K562 (cell line): ENCODE data around the gene PCK1.

Source experiments
- DEAF1 ChIP-seq: fragments of 450-650 bp; formaldehyde crosslinking; IDR thresholded peaks from 2 replicates; pipeline ENCODE4 v1.4.0; 2020; ENCODE audit warnings: mild to moderate bottlenecking, moderate library complexity
- NCOA4 ChIP-seq: fragments of 450-650 bp; IDR thresholded peaks from 2 replicates; pipeline ENCODE4 v1.6.1; 2018; ENCODE audit warnings: mild to moderate bottlenecking; ENCODE audit not compliant: partially characterized antibody
- NELFE ChIP-seq: IDR thresholded peaks from 2 replicates; pipeline ENCODE4 v1.6.1; 2011; ENCODE audit warnings: mild to moderate bottlenecking; ENCODE audit not compliant: insufficient read depth, insufficient read length
- PHB2 ChIP-seq: fragments of 450-650 bp; IDR thresholded peaks from 2 replicates; pipeline ENCODE4 v1.6.1; 2017; ENCODE audit warnings: low read depth
- POLR3A ChIP-seq: IDR thresholded peaks from 2 replicates; pipeline ENCODE4 v1.6.1; 2011; ENCODE audit warnings: borderline replicate concordance, mild to moderate bottlenecking, moderate library complexity; ENCODE audit not compliant: insufficient read length, insufficient read depth; ENCODE audit errors: extremely low read depth
- PURB ChIP-seq: sonication (generic); formaldehyde crosslinking; IDR thresholded peaks from 2 replicates; pipeline ENCODE4 v1.9.0; 2021; ENCODE audit warnings: low read depth, mild to moderate bottlenecking, missing genetic modification reagents
- SMARCA5 ChIP-seq: fragments of 450-650 bp; IDR thresholded peaks from 2 replicates; pipeline ENCODE4 v1.6.1; 2016
- TAF7 ChIP-seq: fragments of 450-650 bp; IDR thresholded peaks from 2 replicates; pipeline ENCODE4 v1.6.1; 2016; ENCODE audit warnings: missing genetic modification characterization, missing compliant biosample characterization
- ZNF274 ChIP-seq: IDR thresholded peaks from 2 replicates; pipeline ENCODE4 v1.6.1; 2011; ENCODE audit warnings: low read depth, mild to moderate bottlenecking, low read length, moderate library complexity, borderline replicate concordance
- TF ChIP-seq, protein P1 (sequence below), 3 experiments: IDR thresholded peaks in 2 of 3; conservative IDR thresholded peaks in 1 of 3; 2 replicates each; pipeline ENCODE4 v1.5.1; 2011 to 2012; ENCODE audit warnings: low read length in 3 of 3, mild to moderate bottlenecking in 3 of 3, control low read depth in 2 of 3, improper control_type of control experiment in 1 of 3, inconsistent platforms in 1 of 3, low read depth in 1 of 3, mixed read lengths in 1 of 3, moderate library complexity in 1 of 3; ENCODE audit not compliant: insufficient read depth in 2 of 3

DNA sequence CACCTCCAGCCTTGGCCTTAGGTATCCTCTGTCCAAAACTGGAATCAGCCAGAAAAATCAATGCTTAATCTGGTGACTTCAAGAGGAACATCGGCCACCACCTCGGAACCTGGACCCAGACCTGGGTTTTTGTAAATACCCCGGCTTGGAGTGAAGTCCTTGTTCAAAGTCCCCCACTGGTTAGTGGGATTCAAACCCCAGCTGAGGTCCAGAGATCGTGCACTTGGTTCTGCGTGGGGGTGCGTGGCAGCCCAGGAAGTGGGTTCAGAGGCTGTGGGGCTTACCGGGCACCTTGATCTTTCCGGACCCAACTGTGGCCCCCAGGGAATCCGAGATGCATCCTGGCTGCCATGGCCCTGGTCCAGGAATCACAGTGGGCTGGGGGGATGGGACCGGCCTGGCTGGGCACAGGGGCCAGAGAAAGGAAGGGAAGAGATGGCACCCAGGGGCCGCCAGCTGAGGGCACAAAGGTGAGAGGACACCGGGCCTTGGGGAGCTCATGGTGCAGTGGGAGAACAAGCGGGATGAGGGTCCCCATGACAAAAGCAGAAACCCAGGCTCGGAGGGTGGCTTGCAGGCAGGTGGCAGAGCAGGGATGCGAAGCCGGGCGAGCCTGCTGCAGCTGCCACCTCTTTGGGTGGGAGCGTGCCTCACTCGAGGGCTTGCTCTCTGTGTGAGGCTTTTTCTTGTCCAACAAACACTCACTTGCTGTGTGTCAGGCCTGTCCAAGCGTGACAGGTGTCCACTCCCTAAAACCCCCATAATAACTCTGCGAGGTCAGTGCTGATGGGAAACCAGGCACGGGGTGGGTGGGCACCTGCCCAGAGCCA is 31.6 kb downstream of the PCK1 start:
- no peak for TF ChIP-seq ZNF274
- TF ChIP-seq TAF7, result no peak
- TF ChIP-seq NELFE, result no peak
- TF ChIP-seq PURB (CRISPR knock-in tag), result no peak
- TF ChIP-seq DEAF1 (CRISPR knock-in tag), result no peak
- TF ChIP-seq NCOA4, result no peak
- TF ChIP-seq SMARCA5, result no peak
- no peak for TF ChIP-seq PHB2
- TF ChIP-seq POLR3A, result no peak
- TF ChIP-seq, protein P1, sequence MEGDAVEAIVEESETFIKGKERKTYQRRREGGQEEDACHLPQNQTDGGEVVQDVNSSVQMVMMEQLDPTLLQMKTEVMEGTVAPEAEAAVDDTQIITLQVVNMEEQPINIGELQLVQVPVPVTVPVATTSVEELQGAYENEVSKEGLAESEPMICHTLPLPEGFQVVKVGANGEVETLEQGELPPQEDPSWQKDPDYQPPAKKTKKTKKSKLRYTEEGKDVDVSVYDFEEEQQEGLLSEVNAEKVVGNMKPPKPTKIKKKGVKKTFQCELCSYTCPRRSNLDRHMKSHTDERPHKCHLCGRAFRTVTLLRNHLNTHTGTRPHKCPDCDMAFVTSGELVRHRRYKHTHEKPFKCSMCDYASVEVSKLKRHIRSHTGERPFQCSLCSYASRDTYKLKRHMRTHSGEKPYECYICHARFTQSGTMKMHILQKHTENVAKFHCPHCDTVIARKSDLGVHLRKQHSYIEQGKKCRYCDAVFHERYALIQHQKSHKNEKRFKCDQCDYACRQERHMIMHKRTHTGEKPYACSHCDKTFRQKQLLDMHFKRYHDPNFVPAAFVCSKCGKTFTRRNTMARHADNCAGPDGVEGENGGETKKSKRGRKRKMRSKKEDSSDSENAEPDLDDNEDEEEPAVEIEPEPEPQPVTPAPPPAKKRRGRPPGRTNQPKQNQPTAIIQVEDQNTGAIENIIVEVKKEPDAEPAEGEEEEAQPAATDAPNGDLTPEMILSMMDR (IDR thresholded peaks at IDR 0.05 in 2 of 3, conservative IDR thresholded peaks at IDR 0.05 in 1 of 3; ENCODE audit: insufficient read depth in 2 of 3, low read depth in 1 of 3, low read length in 3 of 3), result no peak
